ENCODE measurements around the gene NME5. TPM values are rescaled to one million over a fixed set of nuclear protein-coding genes. Genes with fewer than 3 reads are reported as not detected.

Gene NME5
- total and polyA plus RNA-seq, 2 of the 4 experiments (the other 2 are of a cell fraction), result 0.17 to 0.18 TPM

- Histone ChIP-seq H3K4me1 (ENCODE audit: control insufficient read depth, insufficient read depth, low read length) (no peaks in the 10 kb centered on the region), H3K18ac (ENCODE audit: low read depth, low read length) (no peak overlapping the region), H3K4me2 (ENCODE audit: low read depth, low read length) (no peak overlapping the region), H3K4me3 (ENCODE audit: insufficient read depth, low read depth, low read length) (no peak overlapping the region), H2AK9ac (replicated peaks; ENCODE audit: low read depth, low read length, poor library complexity) (no peak overlapping the region), H2AFZ (replicated peaks; ENCODE audit: low read length, poor library complexity) (no peak overlapping the region), H4K8ac (ENCODE audit: low read depth in 2 of 2, low read length in 2 of 2) (no peak overlapping the region), H2BK15ac (ENCODE audit: low read depth, low read length) (no peak overlapping the region), H3K9me3 (ENCODE audit: control insufficient read depth, insufficient read depth, low read length) (no peaks in the 10 kb centered on the region), H2BK120ac (ENCODE audit: low read depth, low read length) (no peak overlapping the region), H3K27ac (ENCODE audit: insufficient read depth, low read length) (no peak overlapping the region), H4K91ac (ENCODE audit: insufficient read depth, low read depth, low read length) (no peak overlapping the region), H3K9me1 (ENCODE audit: insufficient read depth, low read length) (no peaks in the 10 kb centered on the region), H3K79me1 (ENCODE audit: low read depth in 1 of 2, low read length in 2 of 2) (no peaks in the 10 kb centered on the region), H3K27me3 (ENCODE audit: control insufficient read depth, insufficient read depth, low read length) (peaks cover 36% of the 10 kb centered on the region), H4K5ac (ENCODE audit: low read depth, low read length) (no peak overlapping the region), H3K23ac (ENCODE audit: low read depth, low read length) (no peak overlapping the region), H4K20me1 (ENCODE audit: insufficient read depth, low read length) (no peaks in the 10 kb centered on the region), H3K14ac (replicated peaks; ENCODE audit: low read depth, low read length) (no peak overlapping the region), H3K9ac (ENCODE audit: low read depth, low read length) (no peak overlapping the region), H2BK5ac (ENCODE audit: low read depth, low read length, poor library complexity, severe bottlenecking) (no peak overlapping the region), H3K36me3 (ENCODE audit: control insufficient read depth, insufficient read depth, low read length) (no peaks in the 10 kb centered on the region), H3K4ac (ENCODE audit: low read depth, low read length) (no peak overlapping the region), H2BK20ac (ENCODE audit: low read depth, low read length) (no peak overlapping the region), H2AK5ac (ENCODE audit: low read depth, low read length) (no peak overlapping the region), H3K56ac (ENCODE audit: extremely low read depth, insufficient read depth, low read length) (no peak overlapping the region)
- no TSS peak for BruUV-seq (replicated peaks)
- intact Hi-C loops (cut with micrococcal nuclease) (no loop called here), dilution Hi-C loops (cut with HindIII; ENCODE audit: low sequenced_read_pairs, unreplicated experiment) (no loop called here), in situ Hi-C loops (cut with MboI; ENCODE audit: low sequenced_read_pairs) (no loop called here)
- WGBS, 2 experiments (ENCODE audit: extremely low coverage in 2 of 2, insufficient read length in 1 of 2), result no CpG with 5 or more reads among the region's 4 CpGs
- TF ChIP-seq, protein P1, sequence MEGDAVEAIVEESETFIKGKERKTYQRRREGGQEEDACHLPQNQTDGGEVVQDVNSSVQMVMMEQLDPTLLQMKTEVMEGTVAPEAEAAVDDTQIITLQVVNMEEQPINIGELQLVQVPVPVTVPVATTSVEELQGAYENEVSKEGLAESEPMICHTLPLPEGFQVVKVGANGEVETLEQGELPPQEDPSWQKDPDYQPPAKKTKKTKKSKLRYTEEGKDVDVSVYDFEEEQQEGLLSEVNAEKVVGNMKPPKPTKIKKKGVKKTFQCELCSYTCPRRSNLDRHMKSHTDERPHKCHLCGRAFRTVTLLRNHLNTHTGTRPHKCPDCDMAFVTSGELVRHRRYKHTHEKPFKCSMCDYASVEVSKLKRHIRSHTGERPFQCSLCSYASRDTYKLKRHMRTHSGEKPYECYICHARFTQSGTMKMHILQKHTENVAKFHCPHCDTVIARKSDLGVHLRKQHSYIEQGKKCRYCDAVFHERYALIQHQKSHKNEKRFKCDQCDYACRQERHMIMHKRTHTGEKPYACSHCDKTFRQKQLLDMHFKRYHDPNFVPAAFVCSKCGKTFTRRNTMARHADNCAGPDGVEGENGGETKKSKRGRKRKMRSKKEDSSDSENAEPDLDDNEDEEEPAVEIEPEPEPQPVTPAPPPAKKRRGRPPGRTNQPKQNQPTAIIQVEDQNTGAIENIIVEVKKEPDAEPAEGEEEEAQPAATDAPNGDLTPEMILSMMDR (conservative IDR thresholded peaks at IDR 0.05; ENCODE audit: low read depth, low read length), result no peak
- no peak for ATAC-seq (ENCODE audit: low read depth)
- DNase-seq, result no peak
- ChIA-PET CTCF (no interaction called here), POLR2A (ENCODE audit: unreplicated experiment) (no interaction called here)
Measured at GRCh38 chr5:138091685-138092084, 47.5 kb downstream of the NME5 start.
